ENCODE data around the gene PTPN5.

The PTPN5 gene

DNA sequence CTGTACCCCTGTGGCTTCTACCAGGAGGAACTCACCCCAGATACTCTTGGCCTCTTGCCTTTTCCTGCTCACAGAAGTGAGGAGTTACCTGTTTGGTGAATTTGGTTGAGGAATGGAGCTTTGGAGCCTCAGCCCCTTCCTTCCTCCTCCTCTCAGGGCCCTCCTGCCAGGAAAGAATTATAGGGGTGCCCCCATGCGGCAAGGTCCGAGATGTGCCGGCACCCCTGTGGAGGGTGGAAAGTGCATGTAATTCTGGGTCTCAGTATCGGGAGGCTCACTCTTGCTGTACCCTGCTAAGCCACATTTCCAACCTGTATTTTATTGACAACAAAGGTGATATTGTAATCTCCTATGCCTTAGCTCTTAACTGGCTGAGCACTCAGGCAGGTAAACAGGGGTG lies 51.9 kb downstream of the PTPN5 start:
- no peak for DNase-seq (ENCODE audit: low read depth)

- DNase-seq (ENCODE audit: low read depth), result no peak
Observed at GRCh38 chr11:18737642-18738041, 54.0 kb downstream of the PTPN5 start.

DNA sequence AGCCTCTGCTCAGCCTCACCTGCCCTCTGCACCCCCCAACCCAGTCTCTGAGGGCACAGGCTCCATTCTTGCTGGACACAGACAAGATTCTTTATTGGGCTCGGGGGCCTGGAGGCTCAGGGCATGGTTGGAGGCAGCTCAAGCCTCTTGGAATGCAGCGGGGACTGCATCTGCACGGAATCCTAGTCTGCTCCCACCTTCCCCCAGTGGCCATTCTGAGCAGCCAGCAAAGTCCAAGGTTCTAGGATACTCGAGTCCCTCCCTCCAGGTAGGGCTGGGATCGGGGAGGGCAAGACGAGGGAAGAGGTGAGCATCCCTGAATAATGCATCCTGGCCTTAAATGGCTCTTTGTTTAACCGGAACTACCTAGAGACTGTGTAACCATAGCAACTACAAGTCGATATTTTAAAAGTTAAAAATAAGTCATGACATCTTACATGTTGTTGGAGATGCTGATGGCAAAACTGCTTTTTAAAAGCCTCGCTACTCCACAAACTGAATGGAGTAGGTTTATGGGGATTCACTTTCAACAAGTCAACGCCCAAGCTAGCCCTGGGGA lies 54.9 kb downstream of the PTPN5 start:
- no peak for DNase-seq (ENCODE audit: low read depth)

GRCh38 chr11:18733202-18733601 lies 58.4 kb downstream of the PTPN5 start:
- DNase-seq (ENCODE audit: low read depth), result no peak

GRCh38 chr11:18731949-18732821 lies 59.4 kb downstream of the PTPN5 start:
- DNase-seq (ENCODE audit: low read depth), result peak; percentile 47

DNA sequence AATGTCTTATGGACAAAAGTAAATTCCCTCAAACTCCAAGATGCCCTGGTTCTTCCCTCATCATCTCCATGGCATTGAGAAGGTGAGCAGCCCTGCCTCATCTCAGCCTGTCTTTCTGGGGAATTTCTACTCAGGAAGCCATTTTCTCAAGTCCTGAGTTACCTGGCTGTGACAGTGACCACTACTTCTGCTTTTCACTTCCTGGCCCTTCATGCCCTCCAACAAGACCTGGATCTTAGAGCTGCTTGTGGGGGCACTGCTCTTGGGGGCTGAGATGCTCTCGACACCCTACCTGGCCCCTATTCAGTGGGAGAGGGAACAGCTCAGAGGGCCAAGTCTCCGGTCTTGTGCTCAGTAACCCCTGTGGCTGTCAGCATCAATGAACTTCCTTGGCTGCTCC lies 60.2 kb downstream of the PTPN5 start:
- DNase-seq (ENCODE audit: low read depth), result no peak

GRCh38 chr11:18730020-18730419 lies 61.6 kb downstream of the PTPN5 start:
- DNase-seq (ENCODE audit: low read depth), result no peak

DNA sequence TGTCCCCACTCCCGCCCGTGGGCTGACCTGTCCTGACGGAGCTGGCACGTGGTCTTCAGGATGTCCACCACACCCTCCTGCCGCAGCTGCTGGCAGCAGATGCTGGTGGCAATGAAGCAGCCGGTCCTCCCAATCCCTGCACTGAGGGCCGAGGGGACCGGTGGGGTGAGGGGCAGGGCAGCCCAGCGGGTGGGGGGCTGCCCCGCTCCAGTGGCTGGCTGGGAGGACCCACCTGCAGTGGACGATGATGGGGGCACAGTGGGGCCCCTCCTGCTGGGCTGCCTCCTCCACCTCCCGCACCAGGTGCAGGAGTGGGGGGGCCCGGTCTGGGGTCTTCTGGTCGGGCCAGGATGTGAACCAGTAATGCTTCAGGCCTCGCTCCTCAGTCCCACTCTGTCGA lies 62.2 kb downstream of the PTPN5 start:
- DNase-seq (ENCODE audit: low read depth), result no peak

DNA sequence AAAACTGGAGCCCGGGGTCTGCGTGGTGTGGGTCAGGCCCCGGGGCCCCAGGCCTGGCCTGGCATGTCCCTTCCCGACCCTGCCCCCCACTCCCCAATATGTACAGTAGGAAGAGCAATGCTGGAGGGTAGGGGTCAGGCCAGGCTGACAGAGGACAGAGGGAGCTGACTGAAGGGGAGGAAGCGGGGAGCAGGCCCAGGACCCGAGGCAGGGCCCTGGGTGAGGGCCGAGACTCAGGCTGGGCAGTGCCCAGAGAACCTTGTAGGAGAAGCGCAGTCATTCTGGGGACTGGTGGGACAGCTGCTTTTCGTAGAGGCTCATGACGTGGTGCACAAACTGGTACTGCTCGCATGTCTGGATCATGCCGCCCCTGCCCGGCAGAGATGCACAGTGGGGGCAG lies 62.9 kb downstream of the PTPN5 start:
- DNase-seq (ENCODE audit: low read depth), result no peak

GRCh38 chr11:18727479-18728236 lies 63.9 kb downstream of the PTPN5 start:
- DNase-seq (ENCODE audit: low read depth), result peak; percentile 43

GRCh38 chr11:18726040-18726439 lies 65.6 kb downstream of the PTPN5 start, which contains the start of gene IGSF22:
IGSF22 (minus strand) TSS chr11:18726188; CDS start chr11:18724236, 1,952 bp downstream.
- no peak for DNase-seq (ENCODE audit: low read depth)

GRCh38 chr11:18723991-18724390 lies 67.6 kb downstream of the PTPN5 start:
- no peak for DNase-seq (ENCODE audit: low read depth)

DNA sequence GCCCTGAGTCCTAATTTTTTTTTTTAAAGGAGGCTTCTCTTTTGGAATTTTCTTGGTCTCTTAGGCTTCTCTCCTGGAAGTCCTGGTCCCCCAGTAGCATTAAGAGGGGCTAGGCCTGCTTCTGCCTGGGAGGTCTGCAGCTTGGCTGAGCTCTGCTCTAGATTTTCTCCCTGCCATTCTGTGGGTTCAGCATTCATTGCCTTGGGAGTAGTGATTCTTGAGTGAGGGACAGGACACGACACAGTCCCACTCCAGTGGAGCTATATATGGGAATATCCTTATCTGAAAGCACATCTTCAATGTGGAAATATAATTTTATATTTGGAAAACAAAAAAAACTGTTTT lies 69.3 kb downstream of the PTPN5 start:
- no peak for DNase-seq (ENCODE audit: low read depth)

- peak; percentile 50 for DNase-seq (ENCODE audit: low read depth)
Observed at GRCh38 chr11:18721561-18722292, 69.9 kb downstream of the PTPN5 start.

GRCh38 chr11:18720808-18721560 lies 70.6 kb downstream of the PTPN5 start:
- peak; percentile 84 for DNase-seq (ENCODE audit: low read depth)

DNA sequence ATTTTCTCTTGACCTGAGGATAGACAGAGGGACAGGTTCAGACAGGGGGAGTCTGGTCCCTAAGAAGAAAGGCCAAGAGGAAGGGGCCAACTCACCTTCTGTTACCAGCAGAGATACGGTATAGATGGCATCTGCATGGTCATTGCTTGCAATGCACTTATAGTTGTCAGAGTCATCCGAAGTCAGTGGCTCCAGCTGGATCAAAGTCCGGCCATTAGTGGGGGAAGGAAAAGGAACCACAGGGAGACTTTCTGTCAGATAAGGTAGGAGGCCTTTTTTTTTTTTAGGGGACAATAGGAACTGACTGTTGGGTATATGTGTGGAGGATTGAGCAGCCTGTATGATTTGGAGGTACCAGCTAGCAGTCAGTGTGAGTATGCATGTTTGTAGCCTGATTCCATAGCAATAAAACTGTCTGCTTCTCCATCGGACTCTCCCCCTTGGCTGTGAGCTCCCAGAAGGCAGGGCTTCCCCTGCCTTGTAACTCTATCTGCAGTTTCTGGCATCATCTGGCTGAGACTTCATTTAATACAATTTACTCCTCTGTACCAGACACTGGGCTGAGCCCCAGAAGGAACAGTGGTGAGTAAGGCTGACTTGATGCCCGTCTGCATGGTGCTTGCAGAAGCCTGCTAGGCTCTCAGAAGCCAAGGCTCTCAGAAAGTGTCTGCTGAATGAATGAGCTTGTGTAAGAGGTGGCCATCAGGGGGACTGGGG lies 71.3 kb downstream of the PTPN5 start:
- DNase-seq (ENCODE audit: low read depth), result peak; percentile 25

DNA sequence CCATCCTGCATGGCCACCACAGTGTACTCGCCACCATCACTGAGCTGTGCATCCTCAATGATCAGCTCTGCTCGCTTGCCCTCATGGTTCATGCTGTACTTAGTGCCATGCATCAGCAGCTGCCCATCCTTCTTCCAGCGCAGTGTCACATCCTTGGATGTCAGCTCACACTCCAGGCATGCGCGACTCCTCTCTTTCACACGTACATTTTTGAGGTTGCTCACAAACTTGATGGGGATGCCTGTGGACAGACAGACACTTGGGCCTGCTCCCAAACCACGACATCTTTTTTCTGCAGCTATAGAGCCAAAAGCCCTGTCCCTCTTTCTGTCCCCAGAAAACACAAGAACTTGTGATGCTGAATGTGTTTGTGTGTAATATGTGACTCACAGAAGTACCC lies 76.1 kb downstream of the PTPN5 start:
- no peak for DNase-seq (ENCODE audit: low read depth)

DNA sequence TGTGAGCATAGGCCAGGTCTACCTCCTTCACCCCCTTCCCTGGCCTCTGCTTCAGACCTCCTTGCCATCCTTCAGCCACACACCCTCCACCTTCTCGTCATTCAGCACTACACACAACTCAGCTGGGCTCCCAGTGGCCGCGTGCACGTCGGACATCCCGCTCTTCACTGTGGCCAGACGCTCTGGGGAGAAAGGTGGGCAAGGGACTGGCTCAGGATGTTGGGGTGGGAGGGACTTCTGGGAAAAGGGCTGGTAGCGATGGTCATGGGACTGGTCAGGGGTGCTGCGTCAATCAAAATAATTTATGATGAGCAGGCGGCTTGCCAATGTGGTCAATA lies 77.2 kb downstream of the PTPN5 start:
- DNase-seq (ENCODE audit: low read depth), result no peak

DNA sequence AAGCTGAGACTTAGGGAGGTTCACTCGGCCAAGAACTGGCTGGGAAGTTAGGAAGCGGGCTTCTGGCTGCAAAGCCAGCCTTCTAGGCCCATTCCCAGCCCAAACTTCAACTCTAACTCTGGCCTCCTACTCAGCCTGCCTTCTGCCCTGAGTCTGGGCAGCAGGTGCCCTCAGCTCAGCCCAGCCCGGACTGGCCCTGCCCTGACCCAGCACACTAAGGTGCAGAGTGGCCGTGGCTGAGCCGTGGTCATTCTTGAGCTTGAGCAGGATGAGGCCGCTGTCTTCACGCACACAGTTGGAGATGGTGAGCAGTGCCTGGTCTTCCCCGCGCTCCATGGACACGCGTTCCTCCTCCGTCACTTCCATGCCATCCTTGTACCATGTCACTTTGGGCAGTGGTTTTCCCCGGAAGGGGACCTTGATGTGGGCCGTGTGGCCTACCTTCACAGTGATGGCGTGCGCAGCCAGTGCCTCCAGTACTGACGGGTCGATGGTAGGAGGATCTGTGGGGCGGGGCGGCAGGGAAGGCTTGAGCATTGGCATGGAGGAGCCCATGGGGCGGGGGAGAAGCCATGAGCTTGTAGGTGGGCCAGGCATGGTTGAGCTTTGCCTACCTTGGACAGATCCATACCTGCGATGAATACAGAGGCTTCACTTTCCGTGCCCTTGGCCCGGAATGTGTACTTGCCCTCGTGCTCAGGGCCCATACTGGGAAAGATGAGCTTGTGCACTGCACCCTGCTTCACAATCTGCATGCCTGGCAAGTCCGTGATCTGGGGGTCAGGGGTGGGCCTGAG lies 77.8 kb downstream of the PTPN5 start:
- DNase-seq (ENCODE audit: low read depth), result no peak

DNA sequence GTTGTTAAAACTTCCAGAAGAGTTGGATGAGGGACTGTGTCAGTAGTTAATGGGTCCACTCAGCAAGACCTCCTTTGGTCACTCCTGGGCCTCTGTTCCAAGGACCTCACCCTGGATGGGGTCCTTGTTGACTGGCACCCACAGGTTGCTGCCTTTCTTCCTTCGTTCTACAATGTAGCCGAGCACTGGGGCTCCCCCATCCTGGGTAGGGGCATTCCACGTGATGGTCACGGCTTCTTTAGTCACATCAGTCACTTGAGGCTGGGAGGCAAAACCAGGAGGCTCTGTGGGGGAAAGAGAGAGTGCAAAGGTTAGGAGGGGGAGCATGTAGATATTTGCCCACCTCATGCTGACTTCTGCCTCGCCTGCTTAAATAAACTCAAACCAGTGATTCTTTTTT lies 81.1 kb downstream of the PTPN5 start:
- no peak for DNase-seq (ENCODE audit: low read depth)

Measured in EH (cell line).